ENCODE data around the gene ADCY2.

GRCh38 chr5:7678030-7678429 lies 282.1 kb downstream of the ADCY2 start:
- no peak for TF ChIP-seq CTCF (IDR thresholded peaks at IDR 0.05)
- TF ChIP-seq POLR2A (IDR thresholded peaks at IDR 0.05), result no peak

Data from heart left ventricle (tissue), 13 donors.